Measurements from ENCODE around the gene HIRA. TPM values are rescaled to one million over a fixed set of nuclear protein-coding genes. Genes with fewer than 3 reads are reported as not detected.
A peak's percentile ranks its signal among the peaks of the same experiment; 100 is the strongest.

HIRA gene
- total RNA-seq, 1 donor from 2014 or later: 7.3 TPM

DNA sequence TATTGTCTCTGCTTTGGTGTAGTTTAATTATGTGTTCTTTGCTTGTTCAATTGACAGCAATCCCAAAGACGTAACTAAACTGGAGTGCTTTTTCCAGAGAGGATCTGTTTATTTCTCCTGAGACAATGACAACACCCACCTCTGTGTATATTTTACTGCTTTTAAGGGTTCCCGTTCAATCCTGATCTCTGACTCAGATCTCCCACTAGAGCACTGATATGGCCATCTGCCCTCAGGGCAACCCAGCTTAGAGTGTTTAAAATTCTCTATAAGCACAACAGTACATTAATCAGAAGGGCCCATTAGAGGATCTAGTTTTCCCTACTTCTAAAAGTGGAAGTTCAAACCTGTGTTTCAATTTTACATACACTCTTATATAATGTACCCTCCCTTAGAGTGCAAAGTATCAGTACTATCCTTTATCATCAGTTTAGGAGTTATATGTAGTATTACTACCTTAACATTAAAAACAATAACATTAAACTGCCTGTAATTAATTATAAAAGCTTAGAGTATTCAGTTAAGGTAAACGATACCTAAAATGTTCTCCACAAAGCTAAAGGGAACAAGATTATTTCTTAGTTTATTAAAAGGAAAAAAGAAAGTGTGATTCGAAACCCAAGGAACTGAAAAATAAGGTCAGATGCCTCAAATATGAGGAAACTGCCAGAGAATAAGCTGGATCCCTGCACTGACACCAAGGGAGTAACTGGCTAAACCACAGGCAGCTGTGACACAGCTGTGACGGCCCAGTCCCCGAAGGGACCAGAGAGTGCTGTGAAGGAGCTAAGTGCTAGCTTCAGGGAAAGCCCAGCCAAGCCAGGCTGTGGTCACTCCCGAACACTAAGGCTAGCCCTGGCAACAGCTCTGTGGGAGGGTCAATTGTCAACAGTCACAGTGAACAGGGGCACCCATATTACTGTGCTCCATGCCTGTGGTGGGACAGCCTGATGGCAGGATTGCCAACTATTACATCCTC, 32.2 kb upstream of the HIRA start:
- no peak overlapping the region for H3K4me3 ChIP-seq (ENCODE audit: low read length in 3 of 3)
- no peak overlapping the region for H3K9ac ChIP-seq (ENCODE audit: low read depth in 1 of 3, low read length in 3 of 3)
- H3K4me1 ChIP-seq (ENCODE audit: control insufficient read depth in 3 of 3, insufficient read depth in 3 of 3, low read length in 3 of 3): no peaks in the 10 kb centered on the region
- peaks cover 53 to 78% (median 65%) of the 10 kb centered on the region in 3 donors for H3K36me3 ChIP-seq (ENCODE audit: control insufficient read depth in 3 of 3, insufficient read depth in 3 of 3, low read length in 3 of 3)
- no peak overlapping the region for H3K27ac ChIP-seq (ENCODE audit: low read depth, low read length)
- H3K27me3 ChIP-seq (ENCODE audit: control insufficient read depth in 3 of 3, insufficient read depth in 3 of 3, low read length in 3 of 3): no peaks in the 10 kb centered on the region
- H3K9me3 ChIP-seq (ENCODE audit: control insufficient read depth in 3 of 3, low read length in 3 of 3): no peaks in the 10 kb centered on the region

- Histone ChIP-seq H3K27ac (ENCODE audit: low read depth, low read length) (no peak overlapping the region), H3K9me3 (ENCODE audit: control insufficient read depth in 3 of 3, low read length in 3 of 3) (no peaks in the 10 kb centered on the region), H3K36me3 (ENCODE audit: control insufficient read depth in 3 of 3, insufficient read depth in 3 of 3, low read length in 3 of 3) (peaks cover 47 to 76% (median 59%) of the 10 kb centered on the region in 3 donors), H3K4me1 (ENCODE audit: control insufficient read depth in 3 of 3, insufficient read depth in 3 of 3, low read length in 3 of 3) (no peaks in the 10 kb centered on the region), H3K4me3 (ENCODE audit: low read length in 3 of 3) (no peak overlapping the region), H3K9ac (ENCODE audit: low read depth in 1 of 3, low read length in 3 of 3) (no peak overlapping the region), H3K27me3 (ENCODE audit: control insufficient read depth in 3 of 3, insufficient read depth in 3 of 3, low read length in 3 of 3) (no peaks in the 10 kb centered on the region)
These were observed 31.5 kb upstream of the HIRA start for GRCh38 chr22:19463008-19463407.

GRCh38 chr22:19461506-19461905, 30.0 kb upstream of the HIRA start:
- no peak overlapping the region for H3K27ac ChIP-seq (ENCODE audit: low read depth, low read length)
- H3K36me3 ChIP-seq (ENCODE audit: control insufficient read depth in 3 of 3, insufficient read depth in 3 of 3, low read length in 3 of 3): peaks cover 45 to 75% (median 57%) of the 10 kb centered on the region in 3 donors
- H3K4me1 ChIP-seq (ENCODE audit: control insufficient read depth in 3 of 3, insufficient read depth in 3 of 3, low read length in 3 of 3): no peaks in the 10 kb centered on the region

DNA sequence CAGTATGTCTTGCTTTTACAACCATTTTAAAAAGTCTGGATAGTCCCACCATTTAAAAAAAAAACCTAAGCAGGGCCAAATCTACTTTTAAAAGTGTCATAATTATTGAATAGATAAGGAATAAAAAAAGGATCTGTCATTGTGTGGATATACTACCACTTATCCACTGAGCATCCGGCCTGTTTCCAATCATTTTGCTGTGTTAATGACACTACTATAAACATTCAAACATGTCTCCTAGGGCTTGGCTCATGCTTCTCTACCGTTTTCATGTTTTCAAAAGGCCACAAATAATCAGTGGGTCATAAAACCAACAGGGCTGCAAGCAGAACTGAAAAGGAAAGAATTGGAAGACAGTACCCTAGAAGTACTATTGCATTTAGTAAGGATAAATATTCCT, 28.5 kb upstream of the HIRA start:
- H3K4me3 ChIP-seq (ENCODE audit: low read length in 3 of 3): no peak overlapping the region
- no peaks in the 10 kb centered on the region for H3K4me1 ChIP-seq (ENCODE audit: control insufficient read depth in 3 of 3, insufficient read depth in 3 of 3, low read length in 3 of 3)
- no peaks in the 10 kb centered on the region for H3K27me3 ChIP-seq (ENCODE audit: control insufficient read depth in 3 of 3, insufficient read depth in 3 of 3, low read length in 3 of 3)
- H3K36me3 ChIP-seq (ENCODE audit: control insufficient read depth in 3 of 3, insufficient read depth in 3 of 3, low read length in 3 of 3): peaks cover 50 to 75% (median 59%) of the 10 kb centered on the region in 3 donors
- no peak overlapping the region for H3K9ac ChIP-seq (ENCODE audit: low read depth in 1 of 3, low read length in 3 of 3)
- H3K27ac ChIP-seq (ENCODE audit: low read depth, low read length): no peak overlapping the region
- H3K9me3 ChIP-seq (ENCODE audit: control insufficient read depth in 3 of 3, low read length in 3 of 3): no peaks in the 10 kb centered on the region

More at GRCh38 chr22:19461506-19461905, 30.0 kb upstream of the HIRA start:
- Histone ChIP-seq H3K9ac (ENCODE audit: low read depth in 1 of 3, low read length in 3 of 3) (no peak overlapping the region), H3K9me3 (ENCODE audit: control insufficient read depth in 3 of 3, low read length in 3 of 3) (no peaks in the 10 kb centered on the region), H3K27me3 (ENCODE audit: control insufficient read depth in 3 of 3, insufficient read depth in 3 of 3, low read length in 3 of 3) (no peaks in the 10 kb centered on the region), H3K4me3 (ENCODE audit: low read length in 3 of 3) (no peak overlapping the region)

DNA sequence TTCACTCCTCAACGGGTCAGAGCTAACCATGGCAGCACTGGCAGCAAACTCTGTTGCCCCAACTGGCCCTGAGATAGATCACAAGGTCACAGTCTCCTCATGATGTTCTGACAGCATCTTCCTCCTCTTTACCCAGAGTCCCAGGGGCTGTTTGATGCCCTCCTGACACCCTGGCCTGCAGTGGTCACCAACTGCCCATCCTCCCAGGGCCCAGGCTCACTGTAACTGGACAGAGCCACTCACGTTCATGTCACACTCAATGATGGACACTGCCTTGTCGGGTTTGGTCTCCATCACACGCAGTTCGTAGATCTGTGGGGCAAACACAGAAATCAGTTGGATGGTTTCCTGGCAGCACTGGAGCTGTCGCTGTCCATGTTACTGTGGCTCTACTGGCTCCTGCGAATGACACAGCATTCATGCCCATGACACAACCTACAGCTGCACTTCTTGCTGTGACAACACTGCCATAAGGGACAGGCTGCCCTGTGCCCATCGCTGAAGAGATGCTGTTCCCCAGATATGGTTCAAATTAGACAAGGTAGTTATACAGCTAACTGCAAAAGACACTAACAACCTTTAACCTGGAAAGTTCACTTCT, 26.4 kb upstream of the HIRA start:
- no peak overlapping the region for H3K9ac ChIP-seq (ENCODE audit: low read depth in 1 of 3, low read length in 3 of 3)
- no peaks in the 10 kb centered on the region for H3K27me3 ChIP-seq (ENCODE audit: control insufficient read depth in 3 of 3, insufficient read depth in 3 of 3, low read length in 3 of 3)
- no peaks in the 10 kb centered on the region for H3K4me1 ChIP-seq (ENCODE audit: control insufficient read depth in 3 of 3, insufficient read depth in 3 of 3, low read length in 3 of 3)
- no peaks in the 10 kb centered on the region for H3K9me3 ChIP-seq (ENCODE audit: control insufficient read depth in 3 of 3, low read length in 3 of 3)
- H3K4me3 ChIP-seq (ENCODE audit: low read length in 3 of 3): no peak overlapping the region
- no peak overlapping the region for H3K27ac ChIP-seq (ENCODE audit: low read depth, low read length)
- H3K36me3 ChIP-seq (ENCODE audit: control insufficient read depth in 3 of 3, insufficient read depth in 3 of 3, low read length in 3 of 3): peaks cover 57 to 77% (median 60%) of the 10 kb centered on the region in 3 donors

DNA sequence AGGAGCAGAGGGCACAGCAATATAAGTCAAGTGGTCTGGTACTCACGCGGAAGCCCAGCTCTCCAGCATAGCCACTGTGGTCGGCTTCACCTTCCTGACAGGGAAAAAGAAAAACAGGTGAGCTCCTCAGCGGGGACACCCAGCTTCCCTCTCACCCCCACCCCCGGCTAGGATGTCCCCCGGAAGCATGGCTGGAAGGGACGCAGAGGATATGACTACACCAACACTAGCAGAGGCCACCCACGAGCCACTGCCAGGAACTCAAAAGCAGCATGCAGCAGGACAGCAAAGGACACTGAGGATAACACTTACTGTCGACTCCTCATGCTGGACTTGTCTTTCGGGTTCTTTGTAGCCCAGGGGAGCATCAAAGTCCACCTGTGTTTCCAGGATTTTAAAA, 25.0 kb upstream of the HIRA start:
- no peaks in the 10 kb centered on the region for H3K9me3 ChIP-seq (ENCODE audit: control insufficient read depth in 3 of 3, low read length in 3 of 3)
- no peaks in the 10 kb centered on the region for H3K4me1 ChIP-seq (ENCODE audit: control insufficient read depth in 3 of 3, insufficient read depth in 3 of 3, low read length in 3 of 3)
- H3K36me3 ChIP-seq (ENCODE audit: control insufficient read depth in 3 of 3, insufficient read depth in 3 of 3, low read length in 3 of 3): peaks cover 64 to 77% (median 64%) of the 10 kb centered on the region in 3 donors
- no peak overlapping the region for H3K9ac ChIP-seq (ENCODE audit: low read depth in 1 of 3, low read length in 3 of 3)
- H3K27ac ChIP-seq (ENCODE audit: low read depth, low read length): no peak overlapping the region
- H3K27me3 ChIP-seq (ENCODE audit: control insufficient read depth in 3 of 3, insufficient read depth in 3 of 3, low read length in 3 of 3): no peaks in the 10 kb centered on the region
- H3K4me3 ChIP-seq (ENCODE audit: low read length in 3 of 3): no peak overlapping the region

DNA sequence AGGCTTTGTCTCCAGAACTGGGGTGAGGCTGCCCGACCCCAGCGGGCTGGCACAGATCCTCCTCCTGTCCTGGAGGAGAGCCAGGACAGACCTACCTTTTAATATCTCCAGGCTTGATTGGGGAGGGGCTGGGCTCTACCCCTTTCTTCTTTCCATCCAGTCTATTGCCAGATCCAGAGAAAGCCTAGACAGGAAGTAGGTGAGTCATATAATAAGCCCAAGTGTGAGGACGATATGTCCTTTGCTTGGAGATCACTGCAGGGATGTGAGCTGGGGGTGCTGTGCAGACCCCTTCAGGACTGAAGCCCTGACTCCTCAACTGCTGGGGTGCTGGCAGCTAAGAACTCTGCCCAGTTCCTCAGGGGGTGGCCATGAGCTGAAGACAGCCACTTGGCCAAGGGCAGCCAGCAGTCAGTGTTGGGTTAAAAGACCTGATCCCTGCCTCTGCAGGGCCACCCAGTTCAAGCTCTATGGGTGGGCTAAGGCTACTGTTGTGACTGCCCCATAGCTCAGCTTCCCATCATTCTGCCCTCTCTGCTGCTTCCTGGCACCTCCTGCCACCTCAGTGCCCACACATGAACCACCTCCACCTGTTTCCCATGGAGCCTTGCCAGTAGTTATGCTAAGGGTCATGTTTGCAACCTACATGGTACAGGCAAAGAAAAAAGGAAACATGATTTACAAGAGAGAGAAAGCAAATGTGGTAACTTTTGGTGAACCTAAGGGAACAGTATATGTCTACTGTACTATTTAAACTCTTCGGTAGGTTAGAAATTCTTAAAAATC, 24.2 kb upstream of the HIRA start:
- H3K4me3 ChIP-seq (ENCODE audit: low read length in 3 of 3): no peak overlapping the region
- H3K9me3 ChIP-seq (ENCODE audit: control insufficient read depth in 3 of 3, low read length in 3 of 3): no peaks in the 10 kb centered on the region
- no peaks in the 10 kb centered on the region for H3K4me1 ChIP-seq (ENCODE audit: control insufficient read depth in 3 of 3, insufficient read depth in 3 of 3, low read length in 3 of 3)
- no peaks in the 10 kb centered on the region for H3K27me3 ChIP-seq (ENCODE audit: control insufficient read depth in 3 of 3, insufficient read depth in 3 of 3, low read length in 3 of 3)
- peaks cover 67 to 81% (median 69%) of the 10 kb centered on the region in 3 donors for H3K36me3 ChIP-seq (ENCODE audit: control insufficient read depth in 3 of 3, insufficient read depth in 3 of 3, low read length in 3 of 3)
- H3K9ac ChIP-seq (ENCODE audit: low read depth in 1 of 3, low read length in 3 of 3): peak overlapping the region in 1 of 3 donors; percentile 40
- no peak overlapping the region for H3K27ac ChIP-seq (ENCODE audit: low read depth, low read length)

DNA sequence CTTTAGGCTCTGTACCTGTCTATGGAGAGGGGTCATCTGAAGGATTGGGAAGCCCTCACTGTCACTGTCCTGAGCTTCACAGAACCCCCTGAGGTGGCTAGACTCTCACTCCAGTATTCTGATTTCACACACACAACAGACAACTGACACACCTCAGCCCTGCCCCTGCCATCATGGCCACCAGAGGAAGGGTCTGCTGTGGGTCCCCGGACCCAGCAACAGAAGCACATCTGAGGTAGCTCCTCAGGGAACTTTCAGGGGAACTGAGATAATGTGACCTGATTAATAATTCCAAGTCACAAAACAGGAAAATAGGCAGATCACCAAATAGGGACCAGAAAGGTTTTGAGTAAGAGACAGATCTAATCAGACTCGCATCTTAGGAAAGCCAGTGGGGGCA, 23.5 kb upstream of the HIRA start:
- Histone ChIP-seq H3K4me1 (ENCODE audit: control insufficient read depth in 3 of 3, insufficient read depth in 3 of 3, low read length in 3 of 3) (no peaks in the 10 kb centered on the region), H3K9me3 (ENCODE audit: control insufficient read depth in 3 of 3, low read length in 3 of 3) (no peaks in the 10 kb centered on the region), H3K36me3 (ENCODE audit: control insufficient read depth in 3 of 3, insufficient read depth in 3 of 3, low read length in 3 of 3) (peaks cover 64 to 82% (median 66%) of the 10 kb centered on the region in 3 donors), H3K27me3 (ENCODE audit: control insufficient read depth in 3 of 3, insufficient read depth in 3 of 3, low read length in 3 of 3) (no peaks in the 10 kb centered on the region), H3K9ac (ENCODE audit: low read depth in 1 of 3, low read length in 3 of 3) (no peak overlapping the region), H3K27ac (ENCODE audit: low read depth, low read length) (no peak overlapping the region), H3K4me3 (ENCODE audit: low read length in 3 of 3) (no peak overlapping the region)

DNA sequence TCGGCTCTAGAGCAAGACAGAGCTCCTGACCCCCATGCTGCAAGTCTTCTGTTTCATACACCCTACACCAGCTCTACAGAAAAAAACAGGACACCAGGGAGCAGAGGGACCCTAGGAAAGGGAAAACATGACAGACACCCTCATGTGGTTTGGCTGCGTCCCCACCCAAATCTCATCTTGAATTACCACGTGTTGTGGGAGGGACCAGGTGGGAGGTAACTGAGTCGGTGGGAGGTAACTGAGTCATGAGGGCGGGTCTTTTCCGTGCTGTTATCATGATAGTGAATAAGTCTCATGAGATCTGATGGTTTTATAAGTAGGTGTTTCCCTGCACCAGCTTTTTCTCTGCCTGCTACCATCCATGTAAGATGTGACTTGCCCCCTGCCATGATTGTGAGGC, 22.6 kb upstream of the HIRA start:
- Histone ChIP-seq H3K27me3 (ENCODE audit: control insufficient read depth in 3 of 3, insufficient read depth in 3 of 3, low read length in 3 of 3) (no peaks in the 10 kb centered on the region), H3K36me3 (ENCODE audit: control insufficient read depth in 3 of 3, insufficient read depth in 3 of 3, low read length in 3 of 3) (peaks cover 64 to 86% (median 66%) of the 10 kb centered on the region in 3 donors), H3K9ac (ENCODE audit: low read depth in 1 of 3, low read length in 3 of 3) (no peak overlapping the region), H3K4me3 (ENCODE audit: low read length in 3 of 3) (no peak overlapping the region), H3K4me1 (ENCODE audit: control insufficient read depth in 3 of 3, insufficient read depth in 3 of 3, low read length in 3 of 3) (no peaks in the 10 kb centered on the region), H3K9me3 (ENCODE audit: control insufficient read depth in 3 of 3, low read length in 3 of 3) (no peaks in the 10 kb centered on the region), H3K27ac (ENCODE audit: low read depth, low read length) (no peak overlapping the region)

Data from skeletal muscle tissue (tissue), 4 donors.